GM12878 (cell line): ENCODE measurements around the gene TEX30. TPM values are rescaled to one million over a fixed set of nuclear protein-coding genes. Genes with fewer than 3 reads are reported as not detected.

Experiments used
- ATAC-seq: fragments of 200-7000 bp; cut with Tn5 transposase; 3 replicates; pipeline ENCODE4 v1.9.1; 2020; ENCODE audit warnings: mild to moderate bottlenecking, moderate library complexity
- BruUV-seq: library from RNA; stranded (reverse); fragments of 400-500 nt; replicated peaks from 2 replicates; lab custom pipeline; 2021; lab: Mats Ljungman, UMichigan
- CTCF ChIA-PET: fragments of 300-600 bp; sonication (Branson Sonifier 250); formaldehyde crosslinking; extraction: SDS; loops from one replicate; lab custom pipeline; 2021; ENCODE audit warnings: inconsistent platforms; lab: Yijun Ruan, JAX
- POLR2A ChIA-PET: fragments of 350-600 bp; formaldehyde crosslinking; extraction: SDS; loops from one replicate; lab custom pipeline; 2021; ENCODE audit warnings: inconsistent platforms; lab: Charles Lee
- RAD21 ChIA-PET: fragments of 300-600 bp; sonication (Branson Sonifier 250); formaldehyde crosslinking; loops from one replicate; lab custom pipeline; 2023; ENCODE audit warnings: antibody characterized with exemption; ENCODE audit not compliant: unreplicated experiment; lab: Charles Lee
- SMC1A ChIA-PET: fragments of 300-600 bp; sonication (Branson Sonifier 250); formaldehyde crosslinking; loops from one replicate; lab custom pipeline; 2023; ENCODE audit not compliant: unreplicated experiment, uncharacterized antibody; lab: Charles Lee
- DNase-seq: peaks from one replicate; pipeline ENCODE4 v3.0.0-alpha.2; 2011; ENCODE audit warnings: low read depth, low spot score
- FAIRE-seq: peaks from 3 replicates; lab custom pipeline; 2011; peaks lifted over from hg19 to GRCh38; lab: Jason Lieb, UNC
- H2AFZ ChIP-seq: 2 replicates; pipeline ENCODE4 v1.6.0; 2011; ENCODE audit warnings: low read depth, low read length, control low read depth; ENCODE audit not compliant: control insufficient read depth
- H3K27ac ChIP-seq: 2 replicates; pipeline ENCODE4 v1.5.1; 2011; ENCODE audit warnings: control low read depth; ENCODE audit not compliant: control insufficient read depth, insufficient read depth
- H3K27me3 ChIP-seq, 2 experiments: replicated peaks in 1 of 2; 2 replicates each; pipeline versions ENCODE4 v1.6.0 to v1.6.1; 2011; ENCODE audit warnings: low read length in 1 of 2; ENCODE audit not compliant: control insufficient read depth in 2 of 2, insufficient read depth in 2 of 2
- H3K36me3 ChIP-seq, 2 experiments: 2 replicates each; pipeline ENCODE4 v1.5.1; 2011; ENCODE audit warnings: low read length in 1 of 2; ENCODE audit not compliant: control insufficient read depth in 2 of 2, insufficient read depth in 2 of 2
- H3K4me1 ChIP-seq: 2 replicates; pipeline ENCODE4 v1.6.1; 2011; ENCODE audit warnings: mild to moderate bottlenecking, low read length, moderate library complexity, mixed read lengths; ENCODE audit not compliant: control insufficient read depth, insufficient read depth
- H3K4me2 ChIP-seq: 2 replicates; pipeline ENCODE4 v1.6.0; 2011; ENCODE audit warnings: control low read depth; ENCODE audit not compliant: control insufficient read depth, insufficient read depth
- H3K4me3 ChIP-seq: fragments of 200-600 bp; sonication (generic); 2 replicates; pipeline ENCODE4 v1.5.1; 2016
- H3K79me2 ChIP-seq: 2 replicates; pipeline ENCODE4 v1.6.0; 2011; ENCODE audit warnings: low read length; ENCODE audit not compliant: control insufficient read depth, insufficient read depth
- H3K9ac ChIP-seq: 2 replicates; pipeline ENCODE4 v1.8.0; 2011; ENCODE audit warnings: low read length, control low read depth, mixed read lengths; ENCODE audit not compliant: control insufficient read depth, insufficient read depth
- H3K9me3 ChIP-seq: replicated peaks from 3 replicates; pipeline ENCODE4 v1.5.1; 2011; ENCODE audit warnings: mild to moderate bottlenecking, low read length; ENCODE audit not compliant: control insufficient read depth, insufficient read depth
- H4K20me1 ChIP-seq: 2 replicates; pipeline ENCODE4 v1.6.0; 2011; ENCODE audit not compliant: control insufficient read depth, insufficient read depth
- ATF3 ChIP-seq: IDR thresholded peaks from 2 replicates; pipeline ENCODE4 v1.6.1; 2011; ENCODE audit warnings: low read depth, mild to moderate bottlenecking, low read length, moderate library complexity, borderline replicate concordance; ENCODE audit errors: extremely low read depth
- DPF2 ChIP-seq: fragments of 450-650 bp; IDR thresholded peaks from 2 replicates; pipeline ENCODE4 v1.6.1; 2017; ENCODE audit warnings: mild to moderate bottlenecking
- EZH2 ChIP-seq: IDR thresholded peaks from 2 replicates; pipeline ENCODE4 v1.6.1; 2012; ENCODE audit warnings: low read depth, mild to moderate bottlenecking, control low read depth, inconsistent platforms, low read length, borderline replicate concordance; ENCODE audit not compliant: control insufficient read depth
- IKZF1 ChIP-seq: fragments of 450-650 bp; conservative IDR thresholded peaks from 2 replicates; pipeline ENCODE4 v1.6.1; 2017; ENCODE audit warnings: antibody characterized with exemption, mild to moderate bottlenecking
- IKZF2 ChIP-seq, 2 experiments: fragments of 450-650 bp; IDR thresholded peaks; 2 replicates each; pipeline ENCODE4 v1.6.1; 2017; ENCODE audit warnings: mild to moderate bottlenecking in 2 of 2, moderate library complexity in 2 of 2
- KLF5 ChIP-seq: fragments of 450-650 bp; IDR thresholded peaks from 2 replicates; pipeline ENCODE4 v1.6.1; 2014; ENCODE audit warnings: mild to moderate bottlenecking; ENCODE audit not compliant: partially characterized antibody
- LARP7 ChIP-seq: fragments of 450-650 bp; IDR thresholded peaks from 2 replicates; pipeline ENCODE4 v1.6.1; 2017; ENCODE audit warnings: mild to moderate bottlenecking
- MTA2 ChIP-seq: fragments of 450-650 bp; IDR thresholded peaks from 2 replicates; pipeline ENCODE4 v1.6.1; 2016; ENCODE audit warnings: low read depth, mild to moderate bottlenecking, moderate library complexity
- NFXL1 ChIP-seq: fragments of 450-650 bp; IDR thresholded peaks from 2 replicates; pipeline ENCODE4 v1.6.1; 2017; ENCODE audit warnings: antibody characterized with exemption, mild to moderate bottlenecking, borderline replicate concordance
- NFYA ChIP-seq: IDR thresholded peaks from 2 replicates; pipeline ENCODE4 v1.6.1; 2011; ENCODE audit warnings: low read depth, mild to moderate bottlenecking, low read length, improper control_type of control experiment, borderline replicate concordance
- SUPT20H ChIP-seq: IDR thresholded peaks from 2 replicates; pipeline ENCODE4 v1.6.1; 2011; ENCODE audit warnings: low read depth, mild to moderate bottlenecking, low read length, moderate library complexity, borderline replicate concordance; ENCODE audit not compliant: control insufficient read depth
- ZNF274 ChIP-seq: IDR thresholded peaks from one replicate; pipeline ENCODE4 v1.8.0; 2011; ENCODE audit not compliant: insufficient read length, insufficient read depth
- WGBS: methylation state at CpG from one replicate; pipeline ENCODE4 v1.1.6; 2016; ENCODE audit warnings: low lambda C conversion rate; ENCODE audit not compliant: insufficient replicate concordance, insufficient coverage; ENCODE audit errors: missing lambda C conversion rate; 5-methylcytosine and 5-hydroxymethylcytosine counted together
- in situ Hi-C: fragments of 300-500 bp; cut with MboI; formaldehyde crosslinking; loops from 9 replicates; pipeline ENCODE4 v1.14.3; 2018; ENCODE audit warnings: mixed read lengths
- intact Hi-C: fragments of 100-400 bp; cut with micrococcal nuclease; formaldehyde crosslinking; loops from one replicate; pipeline ENCODE4 v1.14.2; 2022; ENCODE audit not compliant: unreplicated experiment
- polyA plus RNA-seq, 11 experiments: library from polyadenylated mRNA; depleted of rRNA in 4 of 11; unstranded in 6 of 11; stranded (reverse) in 5 of 11; fragments of >200 nt; fragmentation: Nextera tagmentation in 4 of 11; fragmentation: Illumina TruSeq in 1 of 11; extraction: Ambion mirVana in 4 of 11; extraction: Trizol in 1 of 11; gene quantifications; 1 replicate in 1 of 11; 2 replicates in 10 of 11; pipeline versions ENCODE4 v1.2.1 to v1.2.3, GENCODE V29; 2011 to 2016; ENCODE audit warnings: inconsistent platforms in 2 of 11, missing spikeins in 2 of 11, low read depth in 1 of 11
- total RNA-seq, 4 experiments: library from RNA; depleted of rRNA in 3 of 4; stranded (reverse); fragments of >200 nt in 3 of 4; fragmentation: Illumina TruSeq in 1 of 4; extraction: Trizol in 1 of 4; gene quantifications; 2 replicates each; pipeline versions ENCODE4 v1.2.1 to v1.2.3, GENCODE V29; 2013 to 2021
- TF ChIP-seq, protein P1 (sequence below): IDR thresholded peaks from 2 replicates; pipeline ENCODE4 v1.6.1; 2011; ENCODE audit warnings: borderline replicate concordance, low read depth, mild to moderate bottlenecking, moderate library complexity, low read length; ENCODE audit not compliant: insufficient read depth, poor library complexity, severe bottlenecking

TEX30 gene
- total and polyA plus RNA-seq, 10 of the 15 experiments (the other 5 are each of a cell fraction or from before 2014, with no cell fraction given) = 19.7 to 114 (median 25.0) TPM

DNA sequence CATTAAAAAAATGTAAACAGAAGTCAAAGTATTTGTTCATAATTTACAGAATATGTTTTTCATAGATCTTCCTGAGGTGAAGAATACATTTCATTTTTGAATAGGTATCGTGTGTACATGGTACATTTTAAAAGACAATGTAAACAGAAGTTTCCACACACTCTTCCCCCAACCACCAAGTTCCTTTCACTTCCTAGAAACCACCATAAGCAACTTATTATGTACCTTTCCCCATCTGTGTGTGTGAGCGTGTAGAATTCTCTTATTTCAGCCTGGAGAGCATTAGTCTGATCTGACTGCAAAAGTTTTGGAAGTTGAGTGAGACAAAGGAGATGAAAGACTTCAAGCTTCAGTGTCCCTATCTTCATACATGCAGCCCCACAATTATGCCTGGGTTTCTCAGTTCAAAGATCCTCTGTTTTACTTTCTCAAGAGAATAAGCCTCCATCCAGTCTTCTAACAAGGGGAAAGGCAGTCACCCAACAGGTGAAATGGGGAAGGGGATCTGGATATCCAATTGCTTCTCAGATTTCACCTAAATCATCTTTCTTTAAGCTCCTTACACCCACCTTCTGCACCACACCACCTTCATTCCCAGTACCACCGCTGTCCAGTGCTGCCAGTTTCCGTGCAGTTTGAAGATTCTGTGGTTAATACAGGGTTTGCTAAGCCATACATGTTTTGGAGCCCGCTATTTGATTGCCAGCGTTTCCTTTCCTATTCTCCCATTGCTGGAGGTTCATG lies 2.1 kb downstream of the TEX30 start:
- CTCF ChIA-PET = interaction anchor here (1.8 kb wide), 2 partner anchors 52 to 74 kb away, joined by 5 read pairs; partner anchors contain the start of gene ERCC5
- in situ Hi-C loops = no loop called here
- FAIRE-seq (no peak), DNase-seq (no peak), ATAC-seq (no peak)
- no peaks in the 10 kb centered on the region for H4K20me1 ChIP-seq
- TSS peak; percentile 52 for BruUV-seq
- no peak overlapping the region for H3K9ac ChIP-seq
- POLR2A ChIA-PET = interaction anchor here (0.6 to 1.0 kb wide), 4 partner anchors 11 to 180 kb away, joined by 3 to 4 read pairs (median 4); no protein-coding TSS in a partner anchor
- H3K4me3 ChIP-seq = peak overlapping the region; percentile 41; the same call in 1 of the 2 replicates
- no peaks in the 10 kb centered on the region for H3K27me3 ChIP-seq
- no peak overlapping the region for H3K27ac ChIP-seq
- intact Hi-C loops = loop anchor here (2.0 to 5.0 kb wide), 2 partner anchors 41 to 175 kb away; partner anchors contain the start of gene TPP2
- peak overlapping the region; percentile 5 for H3K4me2 ChIP-seq
- WGBS = 85% methylated on average over 6 of the region's 6 CpGs
- H3K79me2 ChIP-seq = peaks cover 11% of the 10 kb centered on the region
- SMC1A ChIA-PET = interaction anchor here (0.6 to 4.9 kb wide), 4 partner anchors 29 to 965 kb away, joined by 3 to 22 read pairs (median 3); partner anchors contain the start of genes BIVM and POGLUT2
- H3K4me1 ChIP-seq = peaks cover 11% of the 10 kb centered on the region
- RAD21 ChIA-PET = no interaction called here
- H2AFZ ChIP-seq = 0 out of 2 replicates have a peak overlapping the region, but pooled peaks have one; percentile 8
- H3K9me3 ChIP-seq = no peaks in the 10 kb centered on the region
- TF ChIP-seq IKZF2 (IDR thresholded peaks at IDR 0.05) (peak in 1 of 2 experiments; percentile 16; a peak in 1 of 4 replicates), KLF5 (no peak)
- H3K36me3 ChIP-seq = no peaks in the 10 kb centered on the region

DNA sequence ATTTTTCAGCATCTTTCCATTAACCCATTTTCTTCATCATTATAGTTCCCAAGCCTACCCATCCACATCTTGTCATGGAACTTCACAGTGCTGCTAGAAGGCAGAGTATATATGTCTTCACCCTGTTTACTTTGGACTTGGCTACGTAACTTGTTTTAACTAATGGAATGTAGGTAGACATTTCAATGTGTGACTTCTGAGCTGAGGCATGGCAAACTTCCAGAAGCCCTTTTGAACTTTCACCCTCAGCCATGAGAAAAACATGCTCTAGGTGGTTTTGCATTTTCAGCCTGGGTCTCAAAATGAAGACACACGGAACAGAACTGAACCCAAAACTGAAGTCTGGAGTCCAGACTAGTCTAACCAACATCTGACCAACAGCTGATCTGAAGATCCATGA lies 3.2 kb downstream of the TEX30 start:
- ChIA-PET RAD21 (no interaction called here), SMC1A (interaction anchor here (1.1 to 4.9 kb wide), 5 partner anchors 9 to 167 kb away, joined by 3 to 22 read pairs (median 4); partner anchors contain the start of genes BIVM and POGLUT2), POLR2A (interaction anchor here (1.1 kb wide), 1 partner anchor 12 kb away, joined by 3 read pairs; no protein-coding TSS in a partner anchor), CTCF (interaction anchor here (1.8 to 3.0 kb wide), 5 partner anchors 32 to 189 kb away, joined by 5 to 9 read pairs (median 6); partner anchors contain the start of gene ERCC5)
- BruUV-seq = no TSS peak
- Histone ChIP-seq H3K4me1 (peaks cover 11% of the 10 kb centered on the region), H3K27ac (no peak overlapping the region), H3K27me3 (no peaks in the 10 kb centered on the region), H3K79me2 (peaks cover 11% of the 10 kb centered on the region), H2AFZ (no peak overlapping the region), H3K4me3 (no peak overlapping the region), H3K36me3 (no peaks in the 10 kb centered on the region), H3K9me3 (no peaks in the 10 kb centered on the region), H3K4me2 (no peak overlapping the region), H4K20me1 (no peaks in the 10 kb centered on the region), H3K9ac (no peak overlapping the region)
- intact Hi-C loops (loop anchor here (5.0 kb wide), 1 partner anchor 42 kb away; no protein-coding TSS in a partner anchor), in situ Hi-C loops (no loop called here)
- FAIRE-seq (no peak), ATAC-seq (no peak), DNase-seq (no peak)
- 61% methylated on average over 2 of the region's 2 CpGs for WGBS
- TF ChIP-seq LARP7 (no peak), IKZF1 (no peak), NFXL1 (no peak), SUPT20H (no peak), MTA2 (no peak), DPF2 (no peak), EZH2 (no peak), KLF5 (no peak), NFYA (no peak), ATF3 (no peak), ZNF274 (no peak)
- TF ChIP-seq, protein P1, sequence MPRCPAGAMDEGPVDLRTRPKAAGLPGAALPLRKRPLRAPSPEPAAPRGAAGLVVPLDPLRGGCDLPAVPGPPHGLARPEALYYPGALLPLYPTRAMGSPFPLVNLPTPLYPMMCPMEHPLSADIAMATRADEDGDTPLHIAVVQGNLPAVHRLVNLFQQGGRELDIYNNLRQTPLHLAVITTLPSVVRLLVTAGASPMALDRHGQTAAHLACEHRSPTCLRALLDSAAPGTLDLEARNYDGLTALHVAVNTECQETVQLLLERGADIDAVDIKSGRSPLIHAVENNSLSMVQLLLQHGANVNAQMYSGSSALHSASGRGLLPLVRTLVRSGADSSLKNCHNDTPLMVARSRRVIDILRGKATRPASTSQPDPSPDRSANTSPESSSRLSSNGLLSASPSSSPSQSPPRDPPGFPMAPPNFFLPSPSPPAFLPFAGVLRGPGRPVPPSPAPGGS = no peak
